H1 (cell line): ENCODE results near the gene THOP1.

Source experiments
- CTCF ChIP-seq, 3 experiments: IDR thresholded peaks; 1 replicate in 2 of 3; 2 replicates in 1 of 3; pipeline versions ENCODE4 v1.5.1 to v1.6.1; 2011; ENCODE audit warnings: low read length in 3 of 3, mild to moderate bottlenecking in 3 of 3, inconsistent platforms in 2 of 3, low read depth in 1 of 3, moderate library complexity in 1 of 3; ENCODE audit not compliant: insufficient read depth in 1 of 3; ENCODE audit errors: control extremely low read depth in 1 of 3
- EZH2 ChIP-seq: fragments of 200-600 bp; sonication (generic); IDR thresholded peaks from 2 replicates; pipeline ENCODE4 v1.7.1; 2012; ENCODE audit warnings: low read depth, mild to moderate bottlenecking, moderate library complexity, low read length, inconsistent platforms; ENCODE audit not compliant: severe bottlenecking
- GTF2F1 ChIP-seq: IDR thresholded peaks from 2 replicates; pipeline ENCODE4 v1.6.1; 2012; ENCODE audit warnings: low read depth, low read length, improper control_type of control experiment, borderline replicate concordance
- JUND ChIP-seq: IDR thresholded peaks from 2 replicates; pipeline ENCODE4 v1.6.1; 2011; ENCODE audit warnings: mild to moderate bottlenecking, improper control_type of control experiment, low read length
- POLR2A ChIP-seq, 2 experiments: IDR thresholded peaks; 1 replicate in 1 of 2; 2 replicates in 1 of 2; pipeline ENCODE4 v1.6.1; 2011; ENCODE audit warnings: low read depth in 2 of 2, low read length in 2 of 2, mild to moderate bottlenecking in 2 of 2; ENCODE audit errors: control extremely low read depth in 1 of 2
- POLR2AphosphoS5 ChIP-seq: IDR thresholded peaks from 2 replicates; pipeline ENCODE4 v1.6.1; 2011; ENCODE audit warnings: low read depth, low read length
- SIRT6 ChIP-seq: IDR thresholded peaks from one replicate; pipeline ENCODE4 v1.7.1; 2012; ENCODE audit warnings: low read length, inconsistent platforms
- SRF ChIP-seq: IDR thresholded peaks from 2 replicates; pipeline ENCODE4 v1.6.1; 2011; ENCODE audit warnings: mild to moderate bottlenecking, low read depth, low read length, moderate library complexity
- TAF1 ChIP-seq: IDR thresholded peaks from 2 replicates; pipeline ENCODE4 v1.6.1; 2011; ENCODE audit warnings: mild to moderate bottlenecking, low read depth, low read length

DNA sequence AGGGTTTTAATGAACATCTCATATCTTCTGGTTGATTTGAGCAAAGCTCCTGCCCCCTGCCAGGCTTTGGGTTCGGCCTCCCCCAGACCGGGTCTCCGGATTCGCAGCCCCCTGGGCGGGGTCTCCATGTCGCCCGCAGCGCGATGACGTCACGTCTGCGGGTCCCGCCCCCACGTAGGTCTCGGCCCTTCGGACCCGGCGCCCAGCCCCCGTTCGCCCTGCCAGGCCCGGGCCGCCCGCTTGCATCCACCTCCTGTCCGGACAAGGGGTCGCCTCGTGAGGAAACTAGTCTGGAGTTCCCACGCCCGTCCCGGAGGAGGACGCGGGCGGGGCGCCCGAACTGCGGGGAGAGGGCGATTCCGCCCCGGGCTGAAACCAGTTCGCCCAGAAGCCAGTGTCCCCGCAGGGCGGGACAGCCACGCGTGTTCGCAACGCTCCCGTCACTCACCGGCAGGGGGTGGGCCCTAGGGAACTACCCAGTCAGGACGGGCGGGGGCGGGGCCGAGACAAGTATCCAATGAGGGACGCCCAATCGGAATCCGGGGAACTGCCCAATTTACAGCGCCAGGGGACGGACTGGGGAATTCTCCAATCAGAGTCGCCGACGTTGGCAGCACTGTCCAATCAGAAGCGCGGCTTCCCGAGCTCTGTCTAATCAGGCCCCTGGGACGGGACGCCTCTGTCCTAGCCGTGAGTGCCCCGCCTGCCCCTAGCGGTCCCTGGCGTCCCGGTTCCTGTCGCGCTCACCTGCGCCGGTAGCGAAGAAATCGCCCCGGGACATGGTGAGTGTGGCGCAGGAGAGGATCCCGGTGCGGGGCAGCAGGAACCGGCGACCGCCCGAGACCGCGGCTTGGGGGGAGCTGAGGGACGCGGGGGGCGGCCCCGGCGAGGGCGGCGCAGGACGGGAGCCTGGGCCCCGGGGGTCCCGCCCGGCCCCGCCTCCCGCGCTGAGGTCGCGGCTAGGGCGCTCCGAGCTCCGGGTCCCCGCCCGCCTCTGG is 55.8 kb downstream of the THOP1 start, which contains the start of gene ZNF555:
- TF ChIP-seq CTCF (IDR thresholded peaks at IDR 0.05; ENCODE audit: control extremely low read depth in 1 of 3, insufficient read depth in 1 of 3, low read depth in 1 of 3, low read length in 3 of 3) (peak; percentile 33 to 59 (median 51)), POLR2AphosphoS5 (no peak), GTF2F1 (no peak), EZH2 (no peak), SIRT6 (no peak), JUND (peak; percentile 85), POLR2A (IDR thresholded peaks at IDR 0.05; ENCODE audit: control extremely low read depth in 1 of 2, low read depth in 2 of 2, low read length in 2 of 2) (no peak), SRF (no peak), TAF1 (no peak)
